PFSK-1 (cell line): ENCODE results near the gene EIF4EBP2.

ENCODE experiments used
- FOXP2 ChIP-seq: optimal IDR thresholded peaks from 2 replicates; pipeline ENCODE3; 2011; ENCODE audit warnings: borderline replicate concordance, control low read depth, inconsistent platforms; ENCODE audit not compliant: insufficient read depth; ENCODE audit errors: extremely low read length, extremely low read depth
- POLR2AphosphoS5 ChIP-seq: IDR thresholded peaks from 2 replicates; pipeline ENCODE4 v1.6.1; 2012; ENCODE audit warnings: low read depth, mild to moderate bottlenecking, control low read depth, low read length, moderate library complexity
- SIN3A ChIP-seq: IDR thresholded peaks from 2 replicates; pipeline ENCODE4 v1.6.1; 2012; ENCODE audit warnings: mild to moderate bottlenecking, low read length, moderate library complexity, borderline replicate concordance; ENCODE audit not compliant: insufficient read depth
- TAF1 ChIP-seq: IDR thresholded peaks from 2 replicates; pipeline ENCODE4 v1.6.1; 2012; ENCODE audit warnings: low read length, control low read depth, borderline replicate concordance; ENCODE audit not compliant: insufficient read depth
- TF ChIP-seq, protein P1 (sequence below), 2 experiments: IDR thresholded peaks; 2 replicates each; pipeline versions ENCODE4 v1.6.1 to v1.8.0; 2011 to 2012; ENCODE audit warnings: low read depth in 2 of 2, low read length in 2 of 2, control low read depth in 1 of 2, inconsistent platforms in 1 of 2, mild to moderate bottlenecking in 1 of 2, moderate library complexity in 1 of 2; ENCODE audit not compliant: insufficient read depth in 1 of 2

Gene EIF4EBP2

DNA sequence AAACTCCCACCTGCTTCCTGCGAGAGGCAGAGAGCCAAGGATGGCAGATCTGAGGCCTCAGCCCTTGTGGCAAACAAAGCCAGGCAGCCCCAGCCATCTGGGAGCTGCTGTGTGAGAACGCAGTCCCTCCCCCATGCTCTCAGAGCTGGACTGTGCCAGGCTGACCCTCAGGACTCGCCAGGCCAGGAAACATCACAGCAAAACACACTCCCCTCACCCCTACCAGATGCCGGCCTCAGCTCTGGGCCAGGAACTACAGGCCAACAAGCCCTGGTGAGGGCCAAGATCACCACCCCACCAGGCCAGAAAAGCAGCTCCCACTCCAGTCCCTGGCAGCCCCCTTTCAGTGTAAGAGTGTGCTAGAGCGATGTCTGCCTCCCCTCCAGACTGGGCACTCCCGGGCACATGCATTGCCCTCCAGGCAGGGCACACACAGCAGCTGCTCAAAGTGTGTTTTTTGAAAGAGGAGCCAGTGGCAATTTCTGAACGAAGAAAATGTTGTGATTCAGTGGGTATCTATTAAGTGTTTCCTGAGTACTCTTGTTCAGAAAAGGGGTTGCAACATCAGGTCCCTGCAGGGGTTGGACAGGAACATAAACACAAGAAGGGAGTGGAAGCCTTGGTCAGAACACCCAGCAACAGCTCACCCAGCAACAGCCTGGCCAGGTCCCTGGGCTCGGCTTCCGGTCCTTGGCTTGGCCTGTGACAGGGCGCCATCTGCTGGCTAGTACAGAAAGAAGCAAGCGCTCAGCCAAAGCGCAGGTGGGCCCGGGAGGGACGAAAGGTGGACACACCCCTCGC is 39.8 kb upstream of the EIF4EBP2 start:
- TF ChIP-seq FOXP2 (peak; percentile 97), TAF1 (no peak)

DNA sequence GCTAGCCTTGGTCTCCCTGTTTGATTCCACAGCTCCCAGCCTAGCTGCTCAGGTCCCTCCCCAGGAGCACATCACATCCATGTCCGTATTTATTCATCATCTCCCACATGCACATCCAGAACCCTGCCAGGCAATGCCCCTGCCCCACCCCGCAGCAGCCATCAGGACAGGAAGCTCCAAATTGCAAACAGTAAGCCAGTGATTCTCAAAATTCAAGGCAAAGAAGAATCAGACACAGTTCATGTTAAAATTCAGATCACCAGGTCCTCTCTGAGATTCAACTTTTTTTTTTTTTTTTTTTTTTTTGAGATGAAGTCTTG is 39.2 kb upstream of the EIF4EBP2 start:
- TF ChIP-seq, protein P1, sequence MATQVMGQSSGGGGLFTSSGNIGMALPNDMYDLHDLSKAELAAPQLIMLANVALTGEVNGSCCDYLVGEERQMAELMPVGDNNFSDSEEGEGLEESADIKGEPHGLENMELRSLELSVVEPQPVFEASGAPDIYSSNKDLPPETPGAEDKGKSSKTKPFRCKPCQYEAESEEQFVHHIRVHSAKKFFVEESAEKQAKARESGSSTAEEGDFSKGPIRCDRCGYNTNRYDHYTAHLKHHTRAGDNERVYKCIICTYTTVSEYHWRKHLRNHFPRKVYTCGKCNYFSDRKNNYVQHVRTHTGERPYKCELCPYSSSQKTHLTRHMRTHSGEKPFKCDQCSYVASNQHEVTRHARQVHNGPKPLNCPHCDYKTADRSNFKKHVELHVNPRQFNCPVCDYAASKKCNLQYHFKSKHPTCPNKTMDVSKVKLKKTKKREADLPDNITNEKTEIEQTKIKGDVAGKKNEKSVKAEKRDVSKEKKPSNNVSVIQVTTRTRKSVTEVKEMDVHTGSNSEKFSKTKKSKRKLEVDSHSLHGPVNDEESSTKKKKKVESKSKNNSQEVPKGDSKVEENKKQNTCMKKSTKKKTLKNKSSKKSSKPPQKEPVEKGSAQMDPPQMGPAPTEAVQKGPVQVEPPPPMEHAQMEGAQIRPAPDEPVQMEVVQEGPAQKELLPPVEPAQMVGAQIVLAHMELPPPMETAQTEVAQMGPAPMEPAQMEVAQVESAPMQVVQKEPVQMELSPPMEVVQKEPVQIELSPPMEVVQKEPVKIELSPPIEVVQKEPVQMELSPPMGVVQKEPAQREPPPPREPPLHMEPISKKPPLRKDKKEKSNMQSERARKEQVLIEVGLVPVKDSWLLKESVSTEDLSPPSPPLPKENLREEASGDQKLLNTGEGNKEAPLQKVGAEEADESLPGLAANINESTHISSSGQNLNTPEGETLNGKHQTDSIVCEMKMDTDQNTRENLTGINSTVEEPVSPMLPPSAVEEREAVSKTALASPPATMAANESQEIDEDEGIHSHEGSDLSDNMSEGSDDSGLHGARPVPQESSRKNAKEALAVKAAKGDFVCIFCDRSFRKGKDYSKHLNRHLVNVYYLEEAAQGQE (IDR thresholded peaks at IDR 0.05; ENCODE audit: insufficient read depth in 1 of 2, low read depth in 2 of 2, low read length in 2 of 2): no peak
- TF ChIP-seq SIN3A: no peak
- no peak for TF ChIP-seq FOXP2

DNA sequence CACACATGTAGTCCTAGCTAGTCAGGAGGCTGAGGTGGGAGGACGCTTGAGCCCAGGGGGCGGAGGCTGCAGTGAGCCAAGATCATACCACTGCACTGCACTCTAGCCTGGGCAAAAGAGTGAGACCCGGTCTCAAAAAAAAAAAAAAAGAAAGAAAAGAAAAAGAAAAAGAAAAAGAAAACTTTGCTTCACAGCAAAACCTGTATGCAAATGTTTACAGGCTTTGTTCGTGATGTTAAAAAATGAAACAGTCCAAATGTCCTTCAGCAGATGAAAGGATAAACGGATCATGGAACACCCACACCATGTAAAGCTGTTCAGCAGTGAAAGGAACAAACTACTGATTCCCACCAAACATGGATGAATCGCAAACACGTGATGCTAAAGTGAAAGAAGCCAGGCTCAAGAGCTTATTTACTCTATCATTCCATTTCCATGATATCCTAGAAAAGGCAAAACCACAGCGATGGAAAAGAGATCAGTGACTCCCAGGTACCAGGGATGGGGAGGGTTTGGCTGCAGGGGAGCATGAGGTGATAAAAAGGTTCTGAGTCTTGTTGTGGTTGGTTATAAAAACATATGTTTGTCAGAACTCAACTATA is 36.6 kb upstream of the EIF4EBP2 start:
- TF ChIP-seq FOXP2 (no peak), SIN3A (no peak), TAF1 (no peak), POLR2AphosphoS5 (no peak)
- TF ChIP-seq, protein P1 (IDR thresholded peaks at IDR 0.05; ENCODE audit: insufficient read depth in 1 of 2, low read depth in 2 of 2, low read length in 2 of 2): no peak

DNA sequence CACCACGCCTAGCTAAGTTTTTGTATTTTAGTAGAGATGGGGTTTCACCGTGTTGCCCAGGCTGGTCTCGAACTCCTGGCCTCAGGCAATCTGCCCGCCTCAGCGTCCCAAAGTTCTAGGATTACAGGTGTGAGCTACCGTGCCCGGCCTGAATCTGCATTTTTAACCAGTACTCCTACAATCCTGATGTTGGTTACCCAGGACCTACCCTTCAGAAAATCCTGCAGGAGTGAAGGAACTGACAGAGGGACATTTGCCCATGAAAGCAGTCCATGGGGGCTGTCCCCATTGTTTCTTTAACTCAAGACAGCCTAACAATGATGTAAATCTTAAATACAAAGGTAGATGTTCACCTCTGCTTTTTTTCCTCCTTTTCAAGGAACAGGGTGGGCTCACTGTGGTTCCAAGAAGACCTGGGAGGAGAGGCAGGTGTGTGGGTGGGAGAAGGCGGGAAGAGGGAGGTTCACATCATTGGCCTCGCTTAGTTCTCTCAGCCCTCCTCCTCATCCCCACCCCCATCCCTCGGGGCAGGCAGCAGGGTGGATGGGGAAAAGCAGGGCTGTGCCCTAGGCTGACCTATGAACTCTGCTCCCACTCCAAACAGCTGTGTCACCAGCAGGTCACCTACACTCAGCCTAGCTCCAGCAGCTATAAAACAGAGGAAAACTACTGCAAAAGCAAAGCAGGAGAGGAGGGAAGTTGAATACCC is 35.0 kb upstream of the EIF4EBP2 start:
- TF ChIP-seq SIN3A (no peak), FOXP2 (no peak), POLR2AphosphoS5 (no peak), TAF1 (no peak)
- TF ChIP-seq, protein P1 (IDR thresholded peaks at IDR 0.05; ENCODE audit: insufficient read depth in 1 of 2, low read depth in 2 of 2, low read length in 2 of 2): no peak

DNA sequence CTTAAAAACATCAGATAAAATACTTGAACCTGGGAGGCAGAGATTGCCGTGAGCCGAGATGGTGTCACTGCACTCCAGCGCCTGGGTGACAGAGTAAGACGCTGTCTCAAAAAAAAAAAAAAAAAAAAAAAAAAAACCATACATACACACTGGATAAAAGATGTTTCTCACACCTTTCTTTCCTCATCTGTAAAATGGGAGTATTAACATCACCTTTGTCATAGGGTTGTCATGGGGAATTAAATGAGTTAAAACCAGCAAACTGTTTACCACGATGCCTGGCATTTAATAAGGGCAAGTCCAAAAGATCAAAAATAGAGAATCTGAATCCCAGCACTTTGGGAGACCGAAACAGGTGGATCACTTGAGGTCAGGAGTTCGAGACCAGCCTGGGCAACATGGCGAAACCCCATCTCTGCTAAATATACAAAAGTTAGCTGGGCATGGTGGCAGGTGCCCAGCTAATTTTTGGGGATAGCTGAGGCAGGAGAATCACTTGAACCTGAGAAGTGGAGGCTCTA is 34.4 kb upstream of the EIF4EBP2 start:
- TF ChIP-seq TAF1 (no peak), FOXP2 (no peak), SIN3A (no peak), POLR2AphosphoS5 (no peak)
- TF ChIP-seq, protein P1 (IDR thresholded peaks at IDR 0.05; ENCODE audit: insufficient read depth in 1 of 2, low read depth in 2 of 2, low read length in 2 of 2): no peak
